Fibroblast of mammary gland (primary cell): ENCODE measurements around the gene CGREF1.
A peak's percentile ranks its signal among the peaks of the same experiment; 100 is the strongest.

Experiments
- DNase-seq: peaks from one replicate; pipeline ENCODE4 v3.0.0-alpha.2; 2010; ENCODE audit warnings: low read depth
- H3K4me3 ChIP-seq: 2 replicates; pipeline ENCODE4 v1.5.1; 2011; ENCODE audit warnings: low read depth, mild to moderate bottlenecking, low read length, moderate library complexity; ENCODE audit not compliant: control insufficient read depth
- CTCF ChIP-seq: conservative IDR thresholded peaks from 2 replicates; pipeline ENCODE4 v1.5.1; 2011; ENCODE audit warnings: low read depth, low read length, inconsistent platforms; ENCODE audit not compliant: control insufficient read depth, insufficient read depth

Gene CGREF1

GRCh38 chr2:27053776-27054175 is 65.2 kb downstream of the CGREF1 start:
- DNase-seq: no peak
- no peak overlapping the region for H3K4me3 ChIP-seq
- TF ChIP-seq CTCF: no peak

GRCh38 chr2:27053321-27053720 is 65.6 kb downstream of the CGREF1 start:
- no peak overlapping the region for H3K4me3 ChIP-seq
- DNase-seq: no peak
- TF ChIP-seq CTCF: no peak

- peak overlapping the region; percentile 84 for H3K4me3 ChIP-seq
- DNase-seq: no peak
- no peak for TF ChIP-seq CTCF
Observed at GRCh38 chr2:27051902-27052645, 66.9 kb downstream of the CGREF1 start.

GRCh38 chr2:27050996-27051901 is 67.7 kb downstream of the CGREF1 start, which contains the start of gene AGBL5:
Gene AGBL5 (plus strand): TSS chr2:27051668. CDS start chr2:27052959, 1,291 bp downstream.
- TF ChIP-seq CTCF: no peak
- peak within 1 kb of the TSS; percentile 84 for H3K4me3 ChIP-seq
- peak; percentile 90 for DNase-seq
